Body of pancreas (tissue), 4 donors: ENCODE data around the gene TMCO4.

Source experiments
- CTCF ChIP-seq, 7 experiments: fragments of 450-650 bp in 4 of 7; fragments of 200-600 bp in 3 of 7; sonication (generic) in 3 of 7; IDR thresholded peaks; one replicate each; pipeline ENCODE4 v1.5.1; 2016 to 2019; ENCODE audit warnings: antibody characterized with exemption in 7 of 7
- POLR2A ChIP-seq, 3 donors: fragments of 450-650 bp; IDR thresholded peaks; one replicate each; pipeline ENCODE4 v1.6.1; 2016; ENCODE audit warnings: antibody characterized with exemption in 3 of 3, mild to moderate bottlenecking in 2 of 3

GRCh38 chr1:19678493-19678892, 121.2 kb downstream of the TMCO4 start:
- TF ChIP-seq CTCF (IDR thresholded peaks at IDR 0.05) (no peak), POLR2A (IDR thresholded peaks at IDR 0.05) (no peak)
